Activated T-helper 2 cell treated with anti-CD3 and anti-CD28 coated beads, Interferon-gamma antibody, Interleukin-2, Interleukin-4, amounts not matched to agents 10 μg/mL and 5 μg/mL and 100 μg/mL, durations not matched to agents 14 hours and 24 hours and 36 hours (primary cell): ENCODE data around the gene FAM83G. TPM values are rescaled to one million over a fixed set of nuclear protein-coding genes. Genes with fewer than 3 reads are reported as not detected.

Experiments
- DNase-seq: peaks from one replicate; pipeline ENCODE4 v3.0.0; 2021; ENCODE audit warnings: low spot score
- H3K27ac Mint-ChIP-seq: one replicate; pipeline ENCODE4 v1.8.0; 2021; ENCODE audit warnings: mixed read lengths
- H3K27me3 Mint-ChIP-seq: one replicate; pipeline ENCODE4 v1.8.0; 2021; ENCODE audit warnings: low read depth, mixed read lengths
- H3K36me3 Mint-ChIP-seq: one replicate; pipeline ENCODE4 v1.8.0; 2021; ENCODE audit warnings: low read depth, mixed read lengths
- H3K4me1 Mint-ChIP-seq: one replicate; pipeline ENCODE4 v1.8.0; 2021; ENCODE audit warnings: low read depth, mixed read lengths
- H3K4me3 Mint-ChIP-seq: one replicate; pipeline ENCODE4 v1.8.0; 2021; ENCODE audit warnings: low read depth, mild to moderate bottlenecking, moderate library complexity, mixed read lengths
- H3K9me3 Mint-ChIP-seq: one replicate; pipeline ENCODE4 v1.8.0; 2021; ENCODE audit warnings: mixed read lengths
- intact Hi-C: fragments of 100-400 bp; cut with micrococcal nuclease; formaldehyde crosslinking; loops from one replicate; pipeline ENCODE4 v1.15.1; 2023
- total RNA-seq: library from RNA; stranded (reverse); gene quantifications from 2 replicates; pipeline ENCODE4 v1.2.3, GENCODE V29; 2022

FAM83G gene
- total RNA-seq, 1 donor from 2014 or later, result 14.0 TPM

GRCh38 chr17:19020016-19020415 is 15.5 kb upstream of the FAM83G start:
- Mint-ChIP-seq H3K36me3 (peaks cover 12% of the 10 kb centered on the region), H3K4me3 (no peak overlapping the region), H3K4me1 (peaks cover 9% of the 10 kb centered on the region), H3K27ac (no peak overlapping the region), H3K9me3 (no peaks in the 10 kb centered on the region), H3K27me3 (no peaks in the 10 kb centered on the region)
- DNase-seq, result no peak
- intact Hi-C loops, result no loop called here

- H3K9me3 Mint-ChIP-seq, result no peaks in the 10 kb centered on the region
- no peak overlapping the region for H3K27ac Mint-ChIP-seq
- H3K36me3 Mint-ChIP-seq, result peaks cover 6% of the 10 kb centered on the region
- no peaks in the 10 kb centered on the region for H3K27me3 Mint-ChIP-seq
- H3K4me1 Mint-ChIP-seq, result peaks cover 2% of the 10 kb centered on the region
- intact Hi-C loops, result loop anchor here (10.0 kb wide), 1 partner anchor 54 kb away; no protein-coding TSS in a partner anchor
- H3K4me3 Mint-ChIP-seq, result no peak overlapping the region
- DNase-seq, result no peak
Measured at GRCh38 chr17:19019041-19019941, 14.7 kb upstream of the FAM83G start.

- Mint-ChIP-seq H3K4me3 (no peak overlapping the region), H3K4me1 (no peaks in the 10 kb centered on the region), H3K36me3 (peaks cover 6% of the 10 kb centered on the region), H3K27me3 (no peaks in the 10 kb centered on the region), H3K9me3 (no peaks in the 10 kb centered on the region), H3K27ac (no peak overlapping the region)
- no peak for DNase-seq
- intact Hi-C loops, result loop anchor here (10.0 kb wide), 1 partner anchor 54 kb away; no protein-coding TSS in a partner anchor
Measured at GRCh38 chr17:19018600-19018950, 14.0 kb upstream of the FAM83G start.

GRCh38 chr17:19017804-19018599 is 13.4 kb upstream of the FAM83G start:
- H3K9me3 Mint-ChIP-seq, result no peaks in the 10 kb centered on the region
- H3K4me3 Mint-ChIP-seq, result no peak overlapping the region
- no peaks in the 10 kb centered on the region for H3K4me1 Mint-ChIP-seq
- no peak overlapping the region for H3K27ac Mint-ChIP-seq
- DNase-seq, result no peak
- intact Hi-C loops, result loop anchor here (10.0 kb wide), 1 partner anchor 53 kb away; no protein-coding TSS in a partner anchor
- no peaks in the 10 kb centered on the region for H3K27me3 Mint-ChIP-seq
- peaks cover 6% of the 10 kb centered on the region for H3K36me3 Mint-ChIP-seq

GRCh38 chr17:19017401-19017800 is 12.8 kb upstream of the FAM83G start:
- Mint-ChIP-seq H3K36me3 (peaks cover 2% of the 10 kb centered on the region), H3K4me1 (no peaks in the 10 kb centered on the region), H3K9me3 (no peaks in the 10 kb centered on the region), H3K27me3 (no peaks in the 10 kb centered on the region), H3K4me3 (no peak overlapping the region), H3K27ac (no peak overlapping the region)
- intact Hi-C loops, result loop anchor here (10.0 kb wide), 1 partner anchor 53 kb away; no protein-coding TSS in a partner anchor
- DNase-seq, result no peak

- no peak overlapping the region for H3K4me3 Mint-ChIP-seq
- no peaks in the 10 kb centered on the region for H3K4me1 Mint-ChIP-seq
- H3K9me3 Mint-ChIP-seq, result no peaks in the 10 kb centered on the region
- DNase-seq, result no peak
- intact Hi-C loops, result loop anchor here (10.0 kb wide), 1 partner anchor 52 kb away; no protein-coding TSS in a partner anchor
- H3K27me3 Mint-ChIP-seq, result no peaks in the 10 kb centered on the region
- H3K36me3 Mint-ChIP-seq, result peaks cover 2% of the 10 kb centered on the region
- no peak overlapping the region for H3K27ac Mint-ChIP-seq
Measured at GRCh38 chr17:19016881-19017280, 12.3 kb upstream of the FAM83G start.

GRCh38 chr17:19016297-19016696 is 11.7 kb upstream of the FAM83G start:
- no peak overlapping the region for H3K27ac Mint-ChIP-seq
- H3K36me3 Mint-ChIP-seq, result peaks cover 2% of the 10 kb centered on the region
- H3K9me3 Mint-ChIP-seq, result no peaks in the 10 kb centered on the region

GRCh38 chr17:19015428-19015827 is 10.9 kb upstream of the FAM83G start:
- H3K4me1 Mint-ChIP-seq, result no peaks in the 10 kb centered on the region
- H3K9me3 Mint-ChIP-seq, result no peaks in the 10 kb centered on the region
- intact Hi-C loops, result loop anchor here (10.0 kb wide), 1 partner anchor 51 kb away; no protein-coding TSS in a partner anchor
- peaks cover 2% of the 10 kb centered on the region for H3K36me3 Mint-ChIP-seq
- H3K27ac Mint-ChIP-seq, result no peak overlapping the region
- no peaks in the 10 kb centered on the region for H3K27me3 Mint-ChIP-seq
- H3K4me3 Mint-ChIP-seq, result no peak overlapping the region
- DNase-seq, result no peak

More at GRCh38 chr17:19016297-19016696, 11.7 kb upstream of the FAM83G start:
- no peak for DNase-seq
- H3K27me3 Mint-ChIP-seq, result no peaks in the 10 kb centered on the region
- H3K4me3 Mint-ChIP-seq, result no peak overlapping the region
- intact Hi-C loops, result loop anchor here (10.0 kb wide), 1 partner anchor 51 kb away; no protein-coding TSS in a partner anchor
- no peaks in the 10 kb centered on the region for H3K4me1 Mint-ChIP-seq

GRCh38 chr17:19014628-19015215 is 10.2 kb upstream of the FAM83G start:
- Mint-ChIP-seq H3K4me3 (no peak overlapping the region), H3K27ac (no peak overlapping the region), H3K36me3 (peaks cover 2% of the 10 kb centered on the region), H3K4me1 (no peaks in the 10 kb centered on the region), H3K27me3 (no peaks in the 10 kb centered on the region), H3K9me3 (no peaks in the 10 kb centered on the region)
- intact Hi-C loops, result loop anchor here (10.0 kb wide), 1 partner anchor 50 kb away; no protein-coding TSS in a partner anchor
- DNase-seq, result no peak

- Mint-ChIP-seq H3K4me1 (no peaks in the 10 kb centered on the region), H3K27me3 (no peaks in the 10 kb centered on the region), H3K27ac (no peak overlapping the region), H3K4me3 (no peak overlapping the region), H3K9me3 (no peaks in the 10 kb centered on the region), H3K36me3 (peaks cover under 1% of the 10 kb centered on the region)
- DNase-seq, result no peak
- intact Hi-C loops, result loop anchor here (10.0 kb wide), 1 partner anchor 49 kb away; no protein-coding TSS in a partner anchor
Measured at GRCh38 chr17:19013806-19014627, 9.5 kb upstream of the FAM83G start.

- intact Hi-C loops, result loop anchor here (10.0 kb wide), 1 partner anchor 48 kb away; no protein-coding TSS in a partner anchor
- Mint-ChIP-seq H3K9me3 (no peaks in the 10 kb centered on the region), H3K27ac (no peak overlapping the region), H3K4me1 (no peaks in the 10 kb centered on the region), H3K27me3 (no peaks in the 10 kb centered on the region), H3K36me3 (no peaks in the 10 kb centered on the region), H3K4me3 (no peak overlapping the region)
- DNase-seq, result no peak
Measured at GRCh38 chr17:19013226-19013625, 8.7 kb upstream of the FAM83G start.
